ENCODE data around the gene UVRAG. TPM values are rescaled to one million over a fixed set of nuclear protein-coding genes. Genes with fewer than 3 reads are reported as not detected.

UVRAG gene
- total RNA-seq, 1 donor from 2014 or later, result 20.2 TPM

GRCh38 chr11:75994616-75995015 lies 179.6 kb downstream of the UVRAG start:
- Mint-ChIP-seq H3K36me3 (ENCODE audit: unreplicated experiment) (peaks cover 2% of the 10 kb centered on the region), H3K27me3 (ENCODE audit: unreplicated experiment) (no peaks in the 10 kb centered on the region), H3K27ac (ENCODE audit: unreplicated experiment) (no peak overlapping the region), H3K4me3 (ENCODE audit: unreplicated experiment) (no peak overlapping the region), H3K4me1 (ENCODE audit: unreplicated experiment) (peaks cover 8% of the 10 kb centered on the region), H3K9me3 (ENCODE audit: unreplicated experiment) (no peaks in the 10 kb centered on the region)
- TF ChIP-seq CTCF (IDR thresholded peaks at IDR 0.05), result no peak
- DNase-seq (ENCODE audit: extremely low spot score, unreplicated experiment), result no peak

DNA sequence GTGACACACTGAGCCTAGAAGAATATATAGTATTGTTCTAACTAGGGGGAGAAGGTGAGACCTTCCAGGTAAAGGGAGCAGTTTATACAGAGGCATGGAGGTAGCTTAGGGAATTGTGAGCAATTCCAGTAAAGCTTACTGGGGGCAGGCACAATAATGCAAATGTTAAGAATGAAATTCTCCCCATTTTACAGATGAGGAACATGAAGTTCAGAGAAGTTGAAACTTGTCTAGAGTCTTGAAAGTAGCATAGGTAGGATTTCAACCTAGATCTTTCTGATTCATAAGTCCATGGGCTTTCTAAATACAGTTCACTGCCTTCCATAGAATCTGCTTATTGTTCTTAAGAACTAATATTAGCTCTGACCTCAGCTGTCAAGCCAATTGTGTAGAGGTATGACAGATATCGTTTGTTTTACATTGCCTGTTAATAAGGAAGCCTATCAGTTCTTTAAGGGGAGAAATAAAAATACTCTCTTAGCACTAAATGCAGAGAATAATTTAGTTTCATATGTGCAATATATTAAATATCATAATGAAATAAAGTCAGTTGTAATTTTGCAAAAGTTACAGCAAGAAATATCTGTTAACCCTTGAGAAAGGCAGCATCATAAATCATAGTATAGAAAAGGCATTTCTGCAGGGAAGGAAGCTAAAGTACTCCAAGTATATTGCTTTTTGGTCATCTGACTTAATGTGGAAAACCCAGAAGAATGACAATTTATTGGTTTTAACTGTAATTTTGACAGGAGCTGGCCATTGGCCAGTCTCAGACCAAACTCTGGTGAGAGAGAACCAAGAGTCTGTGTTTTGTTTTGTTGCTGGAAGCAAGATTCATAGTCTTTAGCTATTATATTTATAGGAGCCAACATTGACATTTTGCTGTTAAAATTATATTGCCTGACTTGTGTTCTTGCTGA lies 181.8 kb downstream of the UVRAG start:
- no peak for DNase-seq (ENCODE audit: extremely low spot score, unreplicated experiment)
- no peak for TF ChIP-seq CTCF (IDR thresholded peaks at IDR 0.05)
- H3K27me3 Mint-ChIP-seq (ENCODE audit: unreplicated experiment), result no peaks in the 10 kb centered on the region
- H3K4me3 Mint-ChIP-seq (ENCODE audit: unreplicated experiment), result no peak overlapping the region
- peaks cover 13% of the 10 kb centered on the region for H3K9me3 Mint-ChIP-seq (ENCODE audit: unreplicated experiment)
- peaks cover 8% of the 10 kb centered on the region for H3K4me1 Mint-ChIP-seq (ENCODE audit: unreplicated experiment)
- H3K27ac Mint-ChIP-seq (ENCODE audit: unreplicated experiment), result no peak overlapping the region
- peaks cover 21% of the 10 kb centered on the region for H3K36me3 Mint-ChIP-seq (ENCODE audit: unreplicated experiment)

DNA sequence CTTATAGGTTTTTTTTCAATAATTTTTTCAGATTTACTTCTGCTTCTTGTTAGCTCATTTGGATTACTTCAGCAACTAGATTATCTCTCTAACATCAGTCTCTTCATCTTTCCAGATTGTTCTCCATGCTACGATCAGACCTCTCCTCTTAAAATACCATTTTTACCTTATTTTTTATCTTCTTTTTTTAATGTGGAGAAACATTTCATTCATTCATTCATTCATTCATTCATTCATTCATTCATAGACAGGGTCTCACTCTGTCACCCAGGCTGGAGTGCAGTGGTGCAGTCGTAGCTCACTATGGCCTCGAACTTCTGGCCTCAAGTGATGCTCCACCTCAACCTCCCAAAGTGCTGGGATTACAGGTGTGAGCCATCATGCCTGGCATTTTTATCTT lies 189.4 kb downstream of the UVRAG start:
- H3K36me3 Mint-ChIP-seq (ENCODE audit: unreplicated experiment), result peaks cover 48% of the 10 kb centered on the region
- H3K4me1 Mint-ChIP-seq (ENCODE audit: unreplicated experiment), result peaks cover 22% of the 10 kb centered on the region
- TF ChIP-seq CTCF (IDR thresholded peaks at IDR 0.05), result no peak

GRCh38 chr11:76005756-76006155 lies 190.7 kb downstream of the UVRAG start:
- H3K36me3 Mint-ChIP-seq (ENCODE audit: unreplicated experiment), result peaks cover 42% of the 10 kb centered on the region
- H3K4me1 Mint-ChIP-seq (ENCODE audit: unreplicated experiment), result peaks cover 35% of the 10 kb centered on the region
- no peak overlapping the region for H3K4me3 Mint-ChIP-seq (ENCODE audit: unreplicated experiment)
- no peak for DNase-seq (ENCODE audit: extremely low spot score, unreplicated experiment)
- H3K27ac Mint-ChIP-seq (ENCODE audit: unreplicated experiment), result no peak overlapping the region
- TF ChIP-seq CTCF (IDR thresholded peaks at IDR 0.05), result no peak
- peaks cover 20% of the 10 kb centered on the region for H3K9me3 Mint-ChIP-seq (ENCODE audit: unreplicated experiment)
- no peaks in the 10 kb centered on the region for H3K27me3 Mint-ChIP-seq (ENCODE audit: unreplicated experiment)

More for the DNA sequence above, 189.4 kb downstream of the UVRAG start:
- no peaks in the 10 kb centered on the region for H3K27me3 Mint-ChIP-seq (ENCODE audit: unreplicated experiment)
- no peak overlapping the region for H3K4me3 Mint-ChIP-seq (ENCODE audit: unreplicated experiment)
- peaks cover 23% of the 10 kb centered on the region for H3K9me3 Mint-ChIP-seq (ENCODE audit: unreplicated experiment)
- DNase-seq (ENCODE audit: extremely low spot score, unreplicated experiment), result no peak
- no peak overlapping the region for H3K27ac Mint-ChIP-seq (ENCODE audit: unreplicated experiment)

- no peak for DNase-seq (ENCODE audit: extremely low spot score, unreplicated experiment)
- peaks cover 38% of the 10 kb centered on the region for H3K4me1 Mint-ChIP-seq (ENCODE audit: unreplicated experiment)
- no peak overlapping the region for H3K4me3 Mint-ChIP-seq (ENCODE audit: unreplicated experiment)
- peak overlapping the region; percentile 63 for H3K27ac Mint-ChIP-seq (ENCODE audit: unreplicated experiment)
- H3K9me3 Mint-ChIP-seq (ENCODE audit: unreplicated experiment), result peaks cover 8% of the 10 kb centered on the region
- H3K36me3 Mint-ChIP-seq (ENCODE audit: unreplicated experiment), result peaks cover 31% of the 10 kb centered on the region
- no peaks in the 10 kb centered on the region for H3K27me3 Mint-ChIP-seq (ENCODE audit: unreplicated experiment)
- TF ChIP-seq CTCF (IDR thresholded peaks at IDR 0.05), result no peak
Measured at GRCh38 chr11:76007166-76007565, 192.2 kb downstream of the UVRAG start.

Measured in osteocyte (in vitro differentiated cells).